ENCODE results near the gene OR6C76. TPM values are rescaled to one million over a fixed set of nuclear protein-coding genes. Genes with fewer than 3 reads are reported as not detected.
"Not testable (repeated sequence)": the region's sequence is repeated elsewhere in the genome, so short reads cannot be mapped to it uniquely, and the experiment has no call there.

OR6C76 gene
- not detected in 2 replicates for total RNA-seq

DNA sequence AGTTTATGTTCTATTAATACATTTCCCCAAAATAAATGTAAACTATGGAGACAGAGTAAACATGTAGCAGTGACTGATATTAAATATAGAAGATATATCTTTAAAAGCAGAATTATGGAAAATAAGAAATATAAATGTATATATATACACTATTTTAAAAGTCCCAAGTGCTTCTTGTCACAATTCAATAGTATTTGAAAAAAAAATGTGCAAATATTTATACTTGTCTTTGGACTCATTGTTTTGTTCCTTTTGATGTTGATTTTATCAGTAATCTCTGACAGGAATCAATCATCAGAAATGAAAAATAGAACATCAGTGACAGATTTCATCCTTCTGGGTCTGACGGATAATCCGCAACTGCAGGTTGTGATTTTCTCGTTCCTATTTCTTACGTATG, at the start of gene OR6C76:
TSS of gene OR6C76 (plus strand) at position 301 of the 400 bp plus-strand sequence. CDS start at position 301, 0 bp downstream.
- no peak for DNase-seq (ENCODE audit: low read depth)

DNA sequence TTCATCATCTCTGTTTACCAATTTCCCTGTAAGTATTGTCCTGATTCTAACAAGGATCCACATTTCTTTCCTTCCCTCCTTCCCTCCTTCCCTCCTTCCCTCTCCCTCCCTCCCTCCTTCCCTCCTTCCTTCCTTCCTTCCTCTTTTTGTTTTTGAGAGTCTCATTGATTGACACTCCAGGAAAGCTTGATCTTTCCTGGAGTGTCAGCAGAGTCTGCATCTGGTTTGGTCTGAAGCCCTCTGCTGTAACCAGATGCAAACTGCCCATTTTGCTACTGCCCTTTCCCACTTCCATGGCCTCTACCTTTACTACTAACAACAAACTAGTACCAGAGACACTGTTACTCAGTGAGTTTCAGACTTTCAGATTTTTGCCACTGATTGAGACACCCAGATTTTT, 40.2 kb upstream of the OR6C76 start:
- DNase-seq (ENCODE audit: low read depth), result no peak

DNA sequence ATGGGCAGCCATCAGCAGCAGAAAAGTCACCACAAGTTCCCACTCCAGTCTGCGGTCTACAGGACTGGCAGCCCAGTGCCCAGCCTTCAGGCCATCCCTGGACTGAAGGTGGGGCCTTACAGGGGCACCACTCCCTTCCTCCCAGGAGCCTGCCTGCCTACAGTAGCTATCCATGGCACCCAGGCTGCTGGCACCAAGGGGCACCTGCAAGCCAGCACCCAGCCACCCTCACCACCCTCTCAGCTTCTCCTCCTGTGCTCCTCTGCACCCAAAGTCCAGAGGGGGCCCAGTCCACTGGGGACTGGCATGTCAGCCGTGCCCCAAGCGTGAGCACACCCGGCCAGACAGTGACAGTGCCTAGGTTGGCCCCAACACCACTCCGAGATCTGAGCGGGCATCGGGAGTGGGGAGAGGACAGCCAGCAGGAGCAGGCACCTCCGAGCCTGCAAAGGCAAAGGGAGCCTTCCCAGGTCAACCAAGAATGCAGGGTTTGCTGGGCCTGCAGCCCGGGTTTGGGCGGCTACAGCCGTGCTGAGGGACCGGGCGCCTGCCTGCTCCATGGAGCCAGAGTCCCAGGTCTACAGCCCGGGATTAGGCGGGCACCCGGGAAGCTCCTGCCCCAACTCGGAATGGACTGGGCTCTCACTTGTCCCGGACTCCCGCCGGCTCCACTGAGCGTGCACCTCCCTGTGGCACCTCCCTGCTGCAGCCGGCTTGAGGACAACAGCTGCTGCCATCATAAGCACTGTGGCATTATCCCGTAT, 33.8 kb upstream of the OR6C76 start:
- no peak for DNase-seq (ENCODE audit: low read depth)

DNA sequence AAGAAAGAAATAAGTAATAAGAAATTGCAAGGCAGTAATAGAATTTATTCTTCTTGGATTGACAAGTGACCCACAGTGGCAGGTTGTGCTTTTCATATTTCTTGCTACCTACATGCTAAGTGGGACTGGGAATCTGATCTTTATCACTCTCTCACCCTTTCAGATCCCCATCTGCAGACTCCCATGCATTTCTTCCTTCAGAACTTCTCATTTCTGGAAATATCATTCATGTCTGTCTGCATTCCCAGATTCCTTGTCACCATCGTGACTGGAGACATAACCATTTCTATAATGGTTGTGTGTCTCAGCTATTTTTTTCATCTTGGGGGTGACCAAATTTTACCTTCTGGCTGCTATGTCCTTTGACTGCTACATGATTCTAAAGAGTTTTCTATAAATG, 29.7 kb upstream of the OR6C76 start:
- DNase-seq (ENCODE audit: low read depth), result no peak

DNA sequence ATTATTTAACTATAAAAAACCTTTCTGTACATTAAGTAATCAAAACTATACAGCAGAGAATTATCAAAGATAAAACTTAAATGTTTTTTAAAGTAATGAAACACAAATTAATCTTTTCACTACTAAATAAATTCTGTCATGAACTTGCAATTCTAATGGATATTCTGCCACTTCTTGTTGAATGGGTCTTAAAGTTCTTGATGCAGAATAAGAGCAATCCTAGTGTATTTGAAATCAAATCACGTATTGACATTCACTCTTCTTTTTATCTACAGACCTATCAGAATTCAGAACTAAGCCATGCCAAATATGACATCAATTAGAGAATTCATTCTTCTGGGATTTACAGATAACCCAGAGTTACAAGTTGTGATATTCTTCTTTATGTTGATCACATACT, 25.8 kb upstream of the OR6C76 start, which contains the start of gene OR6C65:
TSS of gene OR6C65 (plus strand) at position 301 of the 400 bp plus-strand sequence. CDS start at position 301, 0 bp downstream.
- no peak for DNase-seq (ENCODE audit: low read depth)

DNA sequence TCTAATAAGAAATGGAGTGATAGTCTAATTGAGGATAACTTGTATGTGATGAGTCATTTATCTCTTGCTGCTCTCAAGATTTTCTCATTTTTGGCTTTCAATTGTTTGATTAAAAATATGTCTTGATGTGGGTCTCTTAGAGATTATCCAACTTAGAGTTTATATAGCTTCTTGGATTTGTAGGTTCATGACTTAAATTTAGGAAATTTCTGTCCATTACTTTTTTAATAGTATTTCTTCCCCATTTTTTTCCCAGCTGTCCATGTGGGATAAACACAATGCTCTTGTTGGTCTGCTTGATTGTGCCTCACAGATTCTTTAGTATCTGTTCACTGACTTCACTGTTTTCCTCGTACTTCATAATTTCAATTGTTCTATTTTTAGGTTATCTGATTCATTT, 18.2 kb upstream of the OR6C76 start:
- DNase-seq (ENCODE audit: low read depth), result no peak

DNA sequence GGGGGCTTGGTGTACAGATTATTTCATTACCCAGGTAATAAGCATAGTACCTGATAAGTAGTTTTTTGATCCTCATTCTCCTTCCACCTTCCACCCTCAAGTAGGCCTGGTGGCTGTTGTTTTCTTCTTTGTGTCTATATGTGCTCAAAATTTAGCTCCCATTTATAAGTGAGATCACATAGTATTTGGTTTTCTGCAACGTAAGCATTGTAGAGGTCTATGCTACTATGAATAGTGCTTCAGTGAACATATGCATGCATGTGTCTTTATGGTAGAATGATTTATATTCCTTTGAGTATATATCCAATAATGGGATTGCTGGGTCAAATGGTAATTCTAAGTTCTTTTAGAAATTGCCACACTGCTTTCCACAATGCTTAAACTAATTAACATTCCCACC, 16.9 kb upstream of the OR6C76 start:
- DNase-seq (ENCODE audit: low read depth), result not testable (repeated sequence)

DNA sequence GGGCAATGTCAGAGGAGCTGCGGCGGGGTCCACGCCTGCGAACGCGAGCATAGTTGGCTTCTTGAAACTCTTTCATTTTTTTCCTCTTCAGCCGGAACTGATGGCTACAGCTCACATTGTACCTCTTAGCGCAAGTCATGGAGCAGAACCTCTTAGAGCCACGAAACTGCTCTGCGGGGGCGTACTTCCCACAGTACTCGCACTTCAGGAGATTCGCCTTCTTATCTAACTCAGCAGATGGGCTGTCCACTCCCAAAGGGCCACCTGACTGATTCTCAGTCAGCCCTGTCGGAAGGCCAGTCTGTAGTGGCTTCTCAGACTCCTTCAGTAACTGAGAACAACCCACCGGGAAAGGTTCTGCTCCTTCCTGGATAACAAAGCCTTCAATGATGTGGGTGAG, 13.9 kb upstream of the OR6C76 start:
- DNase-seq (ENCODE audit: low read depth), result not testable (repeated sequence)

DNA sequence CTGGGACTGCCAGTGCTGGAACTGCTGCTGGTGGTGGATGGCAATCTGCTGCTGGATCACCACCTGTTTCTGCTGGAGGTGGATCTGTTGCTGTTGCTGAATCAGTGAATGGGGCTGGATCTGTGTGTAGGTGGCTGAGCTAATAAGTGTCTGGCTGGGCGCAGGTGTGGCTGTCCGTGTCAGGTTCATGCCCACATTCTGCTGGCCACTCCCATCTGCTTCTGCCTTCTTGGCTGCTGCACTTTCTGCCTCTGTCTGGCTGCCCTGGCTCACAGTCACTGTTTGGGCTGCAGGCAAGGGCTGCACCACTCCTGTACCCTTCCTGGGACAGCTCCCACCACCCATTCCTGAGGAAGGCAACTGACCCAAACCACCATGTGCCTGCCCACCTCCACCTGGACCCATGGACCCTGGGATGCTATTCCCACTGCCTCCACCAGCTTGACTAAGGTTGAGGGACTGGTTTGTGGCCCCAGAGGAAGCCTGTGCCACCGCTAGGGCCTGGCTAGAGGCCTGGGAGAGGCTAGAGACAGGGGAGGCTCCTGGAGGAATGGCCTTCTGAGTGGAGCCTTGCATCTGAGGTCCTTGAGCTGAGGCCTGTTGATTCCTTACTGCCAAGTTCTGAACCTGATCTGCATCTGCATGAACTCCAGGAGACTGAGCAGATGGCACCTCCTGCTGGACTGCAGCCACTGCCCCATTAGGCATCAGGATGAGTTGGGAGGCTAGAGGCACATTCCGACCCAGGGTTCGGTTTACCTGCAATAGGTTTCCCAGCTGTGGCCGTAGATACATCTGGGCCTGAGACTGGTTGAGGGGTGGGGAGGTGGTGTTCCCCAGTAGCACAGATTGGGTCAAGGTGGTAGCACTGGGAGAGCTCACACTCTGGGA, 12.3 kb upstream of the OR6C76 start:
- DNase-seq (ENCODE audit: low read depth), result not testable (repeated sequence)

DNA sequence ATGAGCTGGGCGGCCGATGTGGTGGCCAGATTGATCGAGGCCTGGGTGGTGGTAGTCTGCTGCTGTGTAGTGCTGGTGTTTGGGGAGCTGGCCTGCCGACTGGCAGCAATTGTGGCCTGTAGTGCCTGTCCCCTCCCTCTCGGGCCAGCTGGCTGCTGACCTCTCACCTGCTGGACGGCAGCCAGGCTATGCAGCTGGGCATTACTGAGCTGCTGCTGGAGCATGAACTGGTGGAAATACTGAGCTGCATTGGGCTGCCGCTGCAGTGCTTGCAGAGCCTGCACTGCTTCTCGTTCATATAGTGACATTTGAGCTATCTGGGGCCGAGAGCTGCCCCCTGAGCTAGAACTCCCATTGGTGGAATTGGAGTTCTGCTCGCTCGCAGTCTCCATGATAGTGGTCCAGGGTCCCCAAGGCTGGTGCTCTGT, 11.6 kb upstream of the OR6C76 start:
- not testable (repeated sequence) for DNase-seq (ENCODE audit: low read depth)

DNA sequence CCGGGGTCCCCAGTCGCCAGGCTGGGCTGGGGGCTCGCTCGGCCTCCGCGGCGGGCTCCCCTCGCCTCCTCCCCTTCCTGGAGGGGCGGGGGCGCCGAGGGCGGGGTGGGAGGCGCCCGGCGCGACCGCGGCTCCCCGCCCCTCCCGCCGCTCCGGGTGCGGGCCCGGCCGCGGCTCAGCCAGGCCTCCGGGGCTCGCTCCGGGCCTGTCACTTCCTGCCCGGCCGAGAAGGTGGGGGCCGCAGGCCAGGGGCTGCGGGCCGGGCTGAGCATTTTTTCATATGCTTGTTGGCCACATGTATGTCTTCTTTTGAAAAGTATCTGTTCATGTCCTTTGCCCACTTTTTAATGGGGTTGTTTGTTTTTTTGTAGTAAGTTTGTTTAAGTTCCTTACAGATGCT, 11.2 kb upstream of the OR6C76 start:
- not testable (repeated sequence) for DNase-seq (ENCODE audit: low read depth)

DNA sequence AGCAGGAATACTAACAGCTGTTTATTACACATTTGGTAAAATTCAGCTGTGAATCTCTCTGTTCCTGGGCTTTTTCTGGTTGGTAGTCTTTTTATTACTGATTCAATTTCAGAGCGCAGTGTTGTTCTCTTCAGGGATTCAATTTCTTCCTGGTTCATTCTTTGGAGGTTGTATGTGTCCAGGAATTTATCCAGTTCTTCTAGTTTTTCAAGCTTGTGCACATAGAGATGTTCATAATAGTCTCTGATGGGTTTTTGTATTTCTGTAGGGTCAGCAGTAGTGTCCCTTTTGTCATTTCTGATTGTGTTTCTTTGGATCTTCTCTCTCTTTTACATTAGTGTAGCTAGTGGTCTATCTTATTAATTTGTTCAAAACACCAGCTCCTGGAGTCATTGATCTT, 9.1 kb upstream of the OR6C76 start:
- no peak for DNase-seq (ENCODE audit: low read depth)

DNA sequence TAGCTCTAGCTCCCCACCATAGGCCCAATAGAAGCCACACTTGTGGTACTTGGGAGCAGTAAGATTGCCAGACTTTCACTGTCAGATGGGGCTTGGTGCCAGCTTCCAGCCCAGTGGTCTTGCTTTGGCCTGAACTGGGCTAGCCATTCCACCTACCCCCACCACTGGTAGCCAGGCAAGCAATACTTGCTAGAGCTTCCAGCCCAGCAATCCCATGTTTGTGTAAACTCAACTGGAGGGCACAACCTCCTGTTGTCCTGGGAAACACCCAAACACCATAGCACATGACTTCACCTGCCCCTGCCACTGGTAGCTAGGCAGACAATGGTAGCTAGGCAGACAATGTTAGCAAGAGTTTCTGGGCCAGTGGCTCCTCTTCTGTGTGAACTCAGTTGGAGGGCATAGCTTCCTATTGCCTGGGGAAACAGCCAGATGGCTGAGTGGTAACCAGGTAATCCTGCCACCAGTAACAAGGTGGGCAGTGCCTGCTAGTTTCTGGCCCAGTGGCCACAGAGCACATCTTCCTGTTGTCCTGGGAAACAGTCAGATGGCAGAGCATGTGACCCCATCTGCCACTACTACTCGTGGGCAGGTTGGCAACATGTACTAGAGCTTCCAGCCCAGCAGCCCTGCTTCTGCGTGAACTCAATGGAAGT, 5.6 kb upstream of the OR6C76 start:
- DNase-seq (ENCODE audit: low read depth), result peak; percentile 5

DNA sequence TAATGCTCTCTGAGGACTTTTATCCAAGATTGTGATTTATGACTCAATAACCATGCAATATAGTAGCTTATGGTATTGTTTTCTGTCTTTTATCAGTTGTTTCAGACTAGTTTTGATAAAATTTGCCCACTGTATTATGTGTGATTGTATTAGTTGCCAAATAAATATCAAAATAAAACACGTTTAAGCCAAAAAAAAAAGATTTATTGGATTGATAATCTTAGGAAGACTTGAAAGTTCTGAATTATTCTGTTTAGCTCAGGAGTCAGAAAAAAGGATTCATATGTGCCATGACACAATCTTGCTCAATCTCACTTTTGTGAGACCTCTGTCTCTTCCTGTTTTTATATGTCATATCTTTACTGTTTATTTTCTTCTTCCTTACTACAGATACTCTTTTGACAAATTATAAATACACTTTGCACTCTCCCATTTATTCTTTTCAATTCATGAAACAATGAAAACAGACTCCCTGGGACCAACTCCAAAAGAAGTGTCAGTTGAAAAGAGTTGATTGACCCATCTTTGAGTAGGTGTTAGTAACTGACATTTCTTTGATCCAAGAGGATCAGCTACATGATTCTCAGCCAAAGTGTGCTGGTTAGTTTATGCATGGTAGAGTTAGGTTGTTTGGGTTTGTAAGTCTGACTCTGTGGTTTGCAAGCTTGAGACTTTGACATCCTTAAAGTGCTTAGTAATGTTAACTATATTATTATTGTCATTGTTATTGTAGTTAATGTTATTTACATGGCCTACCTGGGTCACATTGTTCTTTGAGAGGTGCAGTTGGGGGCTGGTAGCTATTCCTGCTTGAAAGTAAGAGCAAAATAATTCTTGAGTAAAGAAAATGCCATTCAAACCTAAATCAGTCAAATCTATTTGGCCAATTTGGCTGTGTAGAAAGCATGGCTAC, 2.5 kb downstream of the OR6C76 start:
- no peak for DNase-seq (ENCODE audit: low read depth)

DNA sequence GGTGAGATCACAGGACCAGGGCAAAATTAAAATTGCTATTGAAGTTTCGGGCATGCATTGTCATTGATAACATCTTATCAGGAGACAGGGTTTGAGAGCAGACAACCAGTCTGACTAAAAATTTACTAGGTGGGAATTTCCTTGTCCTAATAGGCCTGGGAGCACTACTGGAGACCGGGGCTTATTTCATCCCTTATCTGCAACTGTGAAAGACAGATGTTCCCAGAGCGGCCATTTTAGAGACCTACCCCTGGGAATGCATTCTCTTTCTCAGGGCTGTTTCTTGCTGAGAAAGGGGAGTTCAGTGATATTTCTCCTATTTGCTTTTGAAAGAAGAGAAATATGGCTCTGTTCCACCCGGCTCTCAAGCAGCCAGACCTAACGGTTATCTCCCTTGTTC, 15.2 kb downstream of the OR6C76 start:
- not testable (repeated sequence) for DNase-seq (ENCODE audit: low read depth)

DNA sequence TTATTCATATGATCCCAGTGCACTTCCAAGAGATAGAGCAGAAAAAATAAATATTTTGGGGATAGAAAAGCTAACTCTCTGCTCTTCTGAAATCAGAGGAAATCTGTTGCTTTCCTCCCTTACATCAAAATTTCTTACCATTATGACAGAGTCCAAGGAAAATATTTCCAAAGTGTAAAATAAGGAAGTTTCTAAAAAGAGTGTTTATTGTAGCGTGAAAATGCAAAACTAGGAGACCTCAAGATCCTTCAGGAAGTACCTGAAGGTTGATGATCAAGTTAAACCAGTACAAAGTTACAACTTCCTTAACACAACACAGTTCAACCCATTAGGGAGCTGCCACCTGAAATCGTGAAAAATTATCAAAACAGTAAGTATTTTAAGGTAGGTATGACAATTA, 17.7 kb downstream of the OR6C76 start, which contains the start of gene OR6C2:
TSS of gene OR6C2 (plus strand) at position 301 of the 400 bp plus-strand sequence. CDS start 8,138 bp downstream, outside the sequence.
- DNase-seq (ENCODE audit: low read depth), result no peak

DNA sequence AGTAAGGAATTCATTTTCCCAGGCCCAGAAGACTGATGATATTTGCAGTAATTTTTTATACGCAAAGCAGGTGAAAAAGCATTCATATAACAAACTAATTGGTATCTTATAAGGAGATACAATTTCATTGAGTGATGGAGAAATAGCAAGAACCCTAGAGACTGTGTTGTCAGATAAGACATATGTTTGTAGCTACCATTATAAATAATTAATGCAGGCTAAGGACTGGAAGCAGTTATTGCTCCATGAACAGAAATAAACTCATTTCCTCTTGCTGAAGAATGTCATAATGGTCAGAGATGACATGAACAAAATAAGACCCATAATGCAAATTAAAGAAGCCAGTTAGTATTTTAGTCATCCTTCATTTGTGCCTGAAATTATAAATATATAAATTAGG, 19.3 kb downstream of the OR6C76 start:
- DNase-seq (ENCODE audit: low read depth), result no peak

DNA sequence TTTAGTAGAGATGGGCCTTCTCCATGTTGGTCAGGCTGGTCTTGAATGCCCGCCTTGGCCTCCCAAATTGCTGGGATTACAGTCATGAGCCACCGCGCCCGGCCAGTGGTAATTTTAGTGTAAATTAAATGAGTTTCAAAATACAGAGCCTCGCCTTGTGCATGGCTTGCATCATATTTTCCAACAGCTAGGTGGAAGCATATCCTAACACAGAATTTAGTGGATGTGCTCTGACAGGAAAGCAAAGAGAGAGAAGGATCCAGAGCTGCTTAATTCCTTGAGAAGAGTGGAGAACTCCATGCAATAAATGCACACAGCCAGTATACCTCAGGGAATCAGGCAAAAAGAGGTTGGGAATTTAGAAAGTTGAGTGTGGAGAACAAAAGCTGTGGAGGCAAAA, 20.3 kb downstream of the OR6C76 start:
- DNase-seq (ENCODE audit: low read depth), result no peak

DNA sequence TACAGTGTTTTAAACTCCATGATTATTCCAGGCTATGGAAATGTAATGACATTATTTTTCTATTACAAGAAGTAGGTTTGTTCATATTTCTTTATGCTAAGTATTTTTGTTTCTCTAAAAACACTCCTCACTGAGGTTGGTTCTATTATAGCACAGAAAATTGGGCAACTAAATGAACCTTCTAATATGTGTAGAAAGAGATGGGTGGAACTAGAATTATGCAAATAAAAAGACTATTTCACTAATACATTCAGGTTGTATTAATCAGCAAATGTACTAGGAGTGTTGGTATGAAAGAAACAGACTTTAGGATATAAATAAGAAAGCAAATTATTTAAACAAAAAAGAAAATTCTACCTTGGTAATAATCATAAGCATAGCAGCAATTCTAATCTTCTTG, 22.8 kb downstream of the OR6C76 start:
- DNase-seq (ENCODE audit: low read depth), result no peak

DNA sequence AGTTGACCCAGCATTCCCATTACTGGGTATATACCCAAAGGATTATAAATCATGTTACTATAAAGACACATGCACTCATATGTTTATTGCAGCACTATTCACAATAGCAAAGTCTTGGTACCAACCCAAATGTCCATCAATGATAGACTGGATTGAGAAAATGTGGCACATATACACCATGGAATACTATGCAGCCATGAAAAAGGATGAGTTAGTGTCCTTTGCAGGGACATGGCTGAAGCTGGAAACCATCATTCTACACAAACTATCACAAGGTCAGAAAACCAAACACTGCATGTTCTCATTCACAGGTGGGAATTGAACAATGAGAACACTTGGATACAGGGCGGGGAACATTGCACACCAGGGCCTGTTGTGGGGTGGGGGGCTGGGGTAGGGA, 38.9 kb downstream of the OR6C76 start:
- DNase-seq (ENCODE audit: low read depth), result not testable (repeated sequence)

DNA sequence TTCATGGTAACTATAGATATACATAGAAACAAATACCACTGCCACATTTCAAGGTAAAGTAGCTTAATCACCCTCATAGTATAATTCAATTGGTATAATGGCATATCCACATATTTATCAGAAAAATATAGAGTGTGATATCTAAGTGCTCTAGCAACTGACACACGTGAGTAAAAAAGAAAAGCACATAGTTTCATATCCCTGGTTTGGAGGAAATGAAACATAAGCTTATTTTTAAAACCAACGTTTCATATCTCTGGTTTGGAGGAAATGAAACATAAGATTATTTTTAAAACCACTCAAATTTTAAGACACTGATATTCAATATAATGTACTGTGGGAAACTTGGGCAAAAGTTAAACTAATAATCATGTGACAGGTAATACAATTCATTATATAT, 41.8 kb downstream of the OR6C76 start:
- DNase-seq (ENCODE audit: low read depth), result no peak
